CD4-positive, alpha-beta T cell treated with Interleukin-17A for 1 hour (primary cell): Measurements from ENCODE around the gene NRSN2.
A peak's percentile ranks its signal among the peaks of the same experiment; 100 is the strongest.
"Not testable (repeated sequence)": the region's sequence is repeated elsewhere in the genome, so short reads cannot be mapped to it uniquely, and the experiment has no call there.

Experiments
- DNase-seq: peaks from one replicate; pipeline ENCODE4 v3.0.0-alpha.2; 2020

Gene NRSN2

DNA sequence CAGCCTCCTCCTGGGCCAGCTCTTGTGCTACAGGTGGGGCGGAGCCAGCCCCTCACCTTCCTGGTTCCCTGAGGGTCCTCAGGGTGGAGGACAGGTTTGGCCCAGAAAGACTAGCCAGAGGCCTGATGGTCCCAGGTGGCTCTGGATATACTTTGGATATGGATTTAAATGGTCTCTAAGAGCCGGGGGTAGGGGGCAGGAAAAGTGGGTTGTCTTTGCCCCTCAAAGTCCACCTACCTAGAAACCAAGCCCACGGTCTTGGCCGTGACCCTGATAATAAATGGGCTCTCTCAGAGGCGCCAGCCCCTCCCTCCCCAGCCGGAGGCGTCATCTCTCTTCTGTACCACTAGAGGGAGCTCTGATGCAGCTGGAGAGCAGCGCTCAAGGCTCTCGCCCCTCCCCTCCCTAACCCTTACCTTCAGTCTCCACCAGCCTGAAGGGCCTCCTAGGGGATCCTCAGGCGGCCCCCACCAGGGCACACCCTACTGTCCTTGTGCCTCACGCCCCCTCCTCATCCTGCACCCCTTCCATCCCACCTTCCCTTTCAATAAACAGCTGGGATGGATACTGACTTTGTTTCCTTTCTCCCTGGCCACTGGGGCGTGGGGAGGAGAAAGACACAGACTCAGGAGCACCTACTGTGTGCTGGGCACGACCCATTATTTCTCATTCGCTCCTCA lies 7.5 kb downstream of the NRSN2 start:
- DNase-seq = peak; percentile 88

DNA sequence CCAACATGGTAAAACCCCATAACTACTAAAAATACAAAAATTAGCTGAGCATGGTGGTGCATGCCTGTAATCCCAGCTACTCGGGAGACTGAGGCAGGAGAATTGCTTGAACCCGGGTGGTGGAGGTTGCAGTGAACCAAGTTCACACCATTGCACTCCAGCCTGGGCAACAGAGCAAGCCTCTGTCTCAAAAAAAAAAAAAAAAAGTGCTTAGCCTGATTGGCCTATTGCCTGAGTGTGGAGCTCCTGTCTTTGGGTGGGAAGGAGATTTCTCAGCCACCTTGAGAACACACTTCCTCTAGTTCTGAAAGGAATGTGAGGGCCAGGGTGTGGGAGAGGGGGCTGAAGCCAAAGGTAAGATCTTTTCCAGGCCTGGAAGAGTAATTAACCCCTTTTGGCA lies 9.2 kb downstream of the NRSN2 start:
- not testable (repeated sequence) for DNase-seq

DNA sequence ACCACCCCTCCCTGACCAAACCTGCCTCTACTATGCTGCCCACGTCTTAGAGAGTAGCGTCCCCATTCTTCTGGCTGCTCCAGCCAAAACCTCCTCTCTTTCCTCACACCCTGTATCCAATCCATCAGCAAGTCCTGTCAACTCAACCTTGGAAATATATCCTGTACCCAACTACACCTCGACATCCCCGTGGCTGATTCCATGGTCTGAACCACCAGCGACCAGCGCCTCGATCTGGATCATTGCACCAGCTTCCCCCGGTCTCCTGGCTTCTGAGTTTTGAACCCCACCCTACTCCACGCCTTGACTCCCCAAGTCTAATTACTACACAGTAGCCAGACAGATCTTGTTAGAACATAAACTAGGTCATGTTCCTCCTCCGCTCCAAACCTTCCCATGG lies 9.8 kb downstream of the NRSN2 start:
- no peak for DNase-seq

DNA sequence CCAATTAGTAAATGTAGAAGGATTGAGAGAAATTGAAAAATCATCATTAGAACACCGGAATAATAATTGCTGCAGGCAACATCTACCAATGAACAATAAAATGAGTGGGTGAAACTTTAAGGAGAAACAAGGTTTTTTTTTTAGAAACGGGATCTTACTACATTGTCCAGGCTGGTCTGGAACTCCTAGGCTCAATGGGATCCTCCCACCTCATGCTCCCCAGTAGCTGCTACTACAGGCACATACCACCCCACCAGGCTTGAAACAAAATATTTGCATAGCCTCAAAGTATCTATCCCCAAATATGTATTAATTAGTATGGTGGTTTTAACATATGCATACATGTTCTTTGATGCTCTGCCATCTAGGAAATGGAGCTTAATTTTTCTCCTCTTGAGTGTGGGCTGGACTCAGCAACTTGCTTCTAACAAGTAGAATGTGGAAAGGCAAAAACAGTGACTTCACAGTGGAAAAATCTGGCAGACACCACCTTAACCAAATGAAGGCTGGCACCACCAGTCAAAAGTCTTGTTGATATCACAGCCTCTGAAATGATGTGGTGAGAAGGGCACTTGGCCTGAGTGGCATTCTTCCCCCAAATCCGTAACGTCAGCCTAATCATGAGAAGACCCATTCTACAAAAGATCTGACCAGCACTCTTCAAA lies 12.1 kb downstream of the NRSN2 start:
- no peak for DNase-seq

- DNase-seq = no peak
These were observed 14.7 kb downstream of the NRSN2 start for GRCh38 chr20:361561-361960.

DNA sequence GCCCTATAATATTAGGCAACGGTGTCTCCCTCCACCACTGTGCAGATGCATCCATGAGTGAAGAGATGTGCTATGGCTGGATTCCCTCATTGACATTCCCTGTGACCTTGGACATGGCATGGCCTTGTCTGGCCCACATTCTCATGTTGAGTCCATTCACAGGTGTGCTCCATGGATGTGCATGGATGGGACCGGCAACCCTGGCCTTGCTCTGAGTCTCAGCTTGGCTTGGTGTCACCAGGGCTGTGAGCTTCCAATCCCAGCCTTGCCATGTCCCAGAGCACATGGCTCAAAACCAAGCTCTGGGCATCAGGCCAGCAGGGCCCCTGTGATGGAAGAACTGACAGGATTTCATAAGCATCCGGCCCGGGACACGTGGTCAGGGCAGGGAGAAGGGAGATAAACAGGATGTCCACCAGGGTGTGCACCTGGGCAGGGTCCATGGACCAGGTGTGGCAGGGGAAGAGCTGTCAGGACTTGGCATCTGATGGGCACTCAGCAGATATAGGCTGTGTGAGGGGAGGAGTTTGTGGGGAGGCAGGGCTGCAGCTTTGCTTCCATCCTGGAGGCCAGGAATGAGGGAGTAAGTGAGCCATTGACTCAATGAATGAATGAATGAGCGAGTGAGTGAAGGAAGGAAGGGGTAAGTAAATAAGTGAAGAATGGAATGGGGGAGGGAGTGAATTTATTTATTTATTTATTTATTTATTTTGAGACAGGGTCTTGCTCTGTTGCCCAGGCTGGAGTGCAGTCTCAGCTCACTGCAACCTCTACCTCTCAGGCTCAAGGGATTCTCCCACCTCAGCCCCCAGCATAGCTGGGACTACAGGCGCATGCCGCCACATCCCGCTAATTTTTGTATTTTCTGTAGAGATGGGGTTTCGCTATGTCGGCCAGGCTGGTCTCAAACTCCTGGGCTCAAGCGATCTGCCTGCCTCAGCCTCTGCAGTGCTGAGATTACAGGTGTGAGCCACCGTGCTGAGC lies 15.7 kb downstream of the NRSN2 start:
- DNase-seq = peak; percentile 29

- no peak for DNase-seq
These were observed 16.6 kb downstream of the NRSN2 start for GRCh38 chr20:363319-364078.

DNA sequence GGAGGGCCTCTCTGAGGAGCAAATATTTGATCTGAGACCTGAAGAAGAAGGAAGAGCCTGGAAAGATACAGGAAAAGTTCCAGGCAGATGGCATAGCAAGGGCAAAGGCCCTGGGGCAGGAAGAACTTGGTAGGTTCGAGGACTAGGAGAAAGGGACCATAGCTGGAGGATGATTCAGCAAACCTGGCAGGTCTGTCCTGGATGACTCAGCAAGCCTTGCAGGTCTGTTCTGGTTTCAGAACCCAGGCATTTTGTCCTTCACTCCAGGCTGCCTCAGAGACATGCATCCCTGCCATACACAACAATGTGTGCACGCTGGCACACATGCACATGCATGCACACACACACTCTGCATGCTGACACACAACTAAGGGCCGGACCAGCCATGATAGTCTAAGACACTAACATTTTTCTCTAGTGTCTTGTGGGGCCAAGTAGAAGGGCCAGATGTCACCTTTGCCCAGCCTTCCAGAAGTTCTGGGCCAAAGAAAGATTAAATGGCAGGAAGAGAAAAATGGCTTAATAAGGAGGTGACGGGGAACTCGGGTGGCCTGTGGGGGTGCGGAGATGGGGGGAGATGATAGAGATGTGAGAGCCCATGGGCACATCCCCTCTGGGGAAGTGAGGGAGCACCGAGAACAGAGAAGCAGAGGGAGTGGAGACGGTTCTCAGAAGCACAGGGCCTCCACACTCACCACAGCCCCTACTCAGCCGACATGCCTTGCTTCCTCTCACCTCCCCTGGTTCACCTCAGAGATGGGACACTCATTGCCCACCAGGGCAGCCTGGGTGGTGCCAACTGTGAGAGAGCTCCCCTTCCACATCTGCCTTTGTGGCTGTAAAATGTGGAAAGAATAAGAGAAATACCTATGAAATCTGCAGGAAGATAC lies 18.2 kb downstream of the NRSN2 start:
- DNase-seq = no peak

DNA sequence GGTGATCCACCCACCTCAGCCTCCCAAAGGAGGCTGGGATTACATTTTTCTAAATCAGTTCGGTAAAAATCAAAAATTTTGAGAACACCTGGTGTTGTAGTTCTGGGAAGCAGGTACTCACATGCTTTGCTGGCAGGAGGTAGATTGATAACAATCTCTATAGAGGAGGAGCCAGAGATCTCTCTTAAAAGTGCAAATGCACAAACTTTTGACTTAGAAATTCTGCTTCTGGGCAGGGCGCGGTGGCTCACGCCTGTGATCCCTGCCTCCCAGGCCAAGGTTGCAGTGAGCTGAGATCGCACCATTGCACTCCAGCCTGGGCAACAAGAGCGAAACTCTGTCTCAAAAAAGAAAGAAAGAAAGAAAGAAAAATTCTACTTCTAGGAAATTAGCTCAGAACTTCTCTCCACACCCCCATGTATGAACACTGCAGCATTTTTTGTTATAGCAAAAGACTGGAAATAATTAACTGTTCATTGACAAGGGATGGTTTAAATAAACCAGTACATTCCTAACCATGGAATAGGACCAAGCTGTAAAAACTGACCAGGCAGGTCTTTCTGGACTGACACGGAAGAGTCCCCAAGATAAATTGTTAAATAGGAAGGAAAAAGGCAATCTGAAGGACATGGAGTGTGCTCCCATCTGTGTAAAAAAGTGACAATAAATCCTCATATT lies 19.3 kb downstream of the NRSN2 start:
- no peak for DNase-seq

- DNase-seq = no peak
These were observed 20.0 kb downstream of the NRSN2 start for GRCh38 chr20:366719-367485.

DNA sequence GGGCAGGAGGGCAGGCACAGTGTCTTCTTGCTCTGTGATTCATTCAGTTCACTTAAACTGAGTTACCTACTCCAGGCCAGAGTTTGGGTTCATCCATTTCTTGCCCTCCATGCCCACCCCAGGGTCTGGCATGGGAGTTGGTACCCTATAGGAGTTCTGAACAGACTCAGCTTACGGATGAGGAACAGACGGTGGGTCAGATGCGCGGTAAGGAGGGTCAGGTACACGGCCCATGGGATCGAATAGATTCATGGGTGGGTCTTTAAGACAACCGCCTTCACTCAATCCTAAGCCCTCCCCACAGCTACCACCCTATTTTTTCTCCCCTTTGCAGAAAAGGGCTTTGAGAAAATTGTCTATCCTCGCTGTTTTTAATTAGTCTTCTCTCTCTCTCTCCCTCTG lies 20.6 kb downstream of the NRSN2 start:
- DNase-seq = no peak

GRCh38 chr20:368915-369314 lies 22.0 kb downstream of the NRSN2 start:
- no peak for DNase-seq

DNA sequence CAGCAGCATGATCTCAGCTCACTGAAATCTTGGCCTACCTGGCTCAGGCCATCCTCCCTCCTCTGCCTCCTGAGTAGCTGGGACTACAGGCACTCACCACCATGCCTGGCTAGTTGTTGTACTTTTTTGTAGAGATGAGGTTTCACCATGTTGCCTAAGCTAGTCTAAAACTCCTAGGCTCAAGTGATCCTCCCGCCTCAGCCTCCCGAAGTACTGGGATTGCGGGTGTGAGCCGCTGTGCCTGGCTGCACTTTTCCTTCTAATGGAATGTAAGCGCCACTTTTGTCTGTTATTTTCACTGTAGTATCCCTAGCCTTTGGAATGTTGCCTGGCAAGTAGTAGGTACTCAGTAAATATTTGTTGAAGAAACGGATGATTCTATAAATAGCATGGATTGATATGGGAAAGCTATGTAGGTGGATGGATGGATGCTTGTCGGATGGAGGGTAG lies 23.3 kb downstream of the NRSN2 start:
- no peak for DNase-seq

- DNase-seq = no peak
These were observed 24.3 kb downstream of the NRSN2 start for GRCh38 chr20:370977-371754.

DNA sequence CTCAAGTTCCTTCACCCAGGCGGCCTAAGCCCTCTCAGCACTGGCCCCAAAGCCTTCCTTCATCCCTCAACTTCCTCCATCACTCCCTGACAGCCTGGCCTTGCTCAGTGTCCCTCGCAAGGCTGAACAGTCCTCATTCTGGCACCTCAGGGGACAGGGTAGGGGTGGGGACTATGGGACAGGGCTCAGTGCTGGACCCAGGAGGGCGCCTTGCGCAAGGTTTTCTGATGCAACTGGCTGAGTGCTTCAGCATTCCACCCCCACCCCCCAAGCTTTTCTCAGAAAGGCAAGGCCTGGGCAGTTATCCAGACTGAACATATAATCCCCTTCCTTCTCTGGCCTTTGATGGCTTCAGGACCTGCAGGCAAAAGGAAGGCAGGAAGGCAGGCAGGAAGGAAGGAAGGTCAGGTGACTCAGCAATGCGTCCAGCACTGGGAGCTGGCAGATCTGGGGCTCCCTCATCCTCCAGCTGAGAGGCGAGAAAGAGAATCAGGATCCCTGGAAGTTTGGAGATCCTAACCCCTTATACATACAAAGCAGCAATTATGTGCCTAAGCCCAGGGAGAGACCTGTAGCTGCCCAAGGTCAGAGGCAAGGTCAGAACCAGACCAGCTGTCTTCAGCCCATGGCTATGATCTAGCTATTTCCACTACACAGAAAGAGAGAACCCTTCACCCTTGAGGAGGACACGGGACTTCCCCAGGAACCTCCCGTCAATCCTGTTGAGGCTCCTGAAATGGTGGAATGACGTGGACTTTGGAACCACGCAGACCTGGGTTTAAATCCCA lies 25.0 kb downstream of the NRSN2 start:
- no peak for DNase-seq

GRCh38 chr20:372543-373082 lies 25.7 kb downstream of the NRSN2 start:
- not testable (repeated sequence) for DNase-seq

DNA sequence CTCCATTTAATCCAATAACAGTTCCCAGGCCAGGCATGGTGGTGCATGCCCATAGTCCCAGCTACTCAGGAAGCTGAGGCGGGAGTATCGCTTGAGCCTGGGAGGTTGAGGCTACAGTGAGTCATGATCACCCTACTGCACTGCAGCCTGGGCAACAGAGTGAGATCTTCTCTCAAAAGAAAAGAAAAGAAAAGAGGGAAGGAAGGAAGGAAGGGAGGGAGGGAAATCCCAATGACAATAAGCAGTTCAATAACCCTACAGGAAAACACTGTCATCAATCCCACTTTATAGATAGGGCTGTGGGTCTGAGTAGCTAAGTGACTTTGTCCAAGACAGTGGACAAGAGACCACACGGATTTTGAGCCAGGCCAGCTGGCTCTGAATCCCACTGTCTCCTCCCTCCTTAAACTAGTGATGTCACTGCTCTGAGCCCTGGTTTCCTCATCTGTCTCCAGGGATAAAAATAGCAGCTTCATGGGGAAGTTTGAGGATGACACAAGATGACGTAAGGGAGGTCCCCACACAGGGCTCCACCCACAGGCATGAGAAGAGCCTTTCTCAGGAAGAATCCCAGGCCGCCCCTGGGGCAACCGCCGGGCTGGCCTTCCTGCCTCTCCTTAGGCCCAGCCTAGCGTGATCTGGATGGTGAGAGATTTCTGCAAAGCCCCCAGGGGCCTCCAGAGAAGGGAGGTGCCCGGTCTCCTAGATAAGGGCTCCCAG lies 26.4 kb downstream of the NRSN2 start:
- DNase-seq = no peak
